Right hindlimb (tissue), 1 donor: ENCODE results near the gene TEX35.

Experiments used
- DNase-seq: peaks from one replicate; pipeline ENCODE4 v3.0.0-alpha.2; 2018

Gene TEX35

GRCh38 chr1:178512566-178513277 is at the start of gene TEX35:
TEX35 (plus strand) TSS chr1:178513109; CDS start chr1:178513189, 80 bp downstream.
- DNase-seq = no peak

- no peak for DNase-seq
These were observed 48.8 kb upstream of the TEX35 start for GRCh38 chr1:178464141-178464540.

- no peak for DNase-seq
These were observed 48.3 kb upstream of the TEX35 start for GRCh38 chr1:178464566-178464965.

GRCh38 chr1:178465011-178465410 is 47.9 kb upstream of the TEX35 start:
- DNase-seq = no peak

- DNase-seq = no peak
These were observed 45.1 kb upstream of the TEX35 start for GRCh38 chr1:178467837-178468236.

GRCh38 chr1:178470411-178470960 is 42.4 kb upstream of the TEX35 start:
- no peak for DNase-seq

- no peak for DNase-seq
These were observed 40.4 kb upstream of the TEX35 start for GRCh38 chr1:178472531-178472930.

GRCh38 chr1:178477373-178477772 is 35.5 kb upstream of the TEX35 start:
- no peak for DNase-seq

- DNase-seq = no peak
These were observed 35.1 kb upstream of the TEX35 start for GRCh38 chr1:178477841-178478240.

- no peak for DNase-seq
These were observed 29.5 kb upstream of the TEX35 start for GRCh38 chr1:178483251-178483957.

- DNase-seq = no peak
These were observed 28.1 kb upstream of the TEX35 start for GRCh38 chr1:178484698-178485225.

- DNase-seq = no peak
These were observed 27.3 kb upstream of the TEX35 start for GRCh38 chr1:178485541-178485981.

- no peak for DNase-seq
These were observed 26.5 kb upstream of the TEX35 start for GRCh38 chr1:178486100-178487069.

- DNase-seq = no peak
These were observed 25.8 kb upstream of the TEX35 start for GRCh38 chr1:178487070-178487615.

GRCh38 chr1:178488393-178488792 is 24.5 kb upstream of the TEX35 start:
- DNase-seq = no peak

GRCh38 chr1:178489399-178489798 is 23.5 kb upstream of the TEX35 start:
- no peak for DNase-seq

- DNase-seq = no peak
These were observed 22.8 kb upstream of the TEX35 start for GRCh38 chr1:178490136-178490535.

GRCh38 chr1:178490967-178491366 is 21.9 kb upstream of the TEX35 start:
- no peak for DNase-seq

- DNase-seq = no peak
These were observed 21.2 kb upstream of the TEX35 start for GRCh38 chr1:178491721-178492120.

- DNase-seq = no peak
These were observed 20.6 kb upstream of the TEX35 start for GRCh38 chr1:178492341-178492740.

GRCh38 chr1:178493301-178493741 is 19.6 kb upstream of the TEX35 start:
- DNase-seq = no peak

GRCh38 chr1:178494569-178494971 is 18.3 kb upstream of the TEX35 start:
- DNase-seq = no peak
